Skeletal muscle satellite cell (primary cell): ENCODE measurements around the gene OMP.
A peak's percentile ranks its signal among the peaks of the same experiment; 100 is the strongest.

Experiments used
- H3K27me3 ChIP-seq: 2 replicates; pipeline ENCODE4 v1.7.0; 2013; ENCODE audit warnings: low read length; ENCODE audit not compliant: control insufficient read depth, insufficient read depth
- H3K36me3 ChIP-seq: 2 replicates; pipeline ENCODE4 v1.7.0; 2013; ENCODE audit warnings: mild to moderate bottlenecking, control low read depth, low read length; ENCODE audit not compliant: insufficient read depth
- H3K4me1 ChIP-seq: 2 replicates; pipeline ENCODE4 v1.7.0; 2013; ENCODE audit warnings: low read length; ENCODE audit not compliant: control insufficient read depth, insufficient read depth
- H3K4me2 ChIP-seq: 2 replicates; pipeline ENCODE4 v1.7.0; 2013; ENCODE audit warnings: mild to moderate bottlenecking, low read length
- H3K4me3 ChIP-seq: 2 replicates; pipeline ENCODE4 v1.7.0; 2013; ENCODE audit warnings: low read length
- H3K9ac ChIP-seq: 2 replicates; pipeline ENCODE4 v1.7.0; 2013; ENCODE audit warnings: mild to moderate bottlenecking, low read depth, low read length, moderate library complexity
- H3K9me3 ChIP-seq: replicated peaks from 2 replicates; pipeline ENCODE4 v1.7.0; 2013; ENCODE audit warnings: mild to moderate bottlenecking, control low read depth, low read length

OMP gene

GRCh38 chr11:77062924-77063323 lies 39.7 kb upstream of the OMP start:
- no peak overlapping the region for H3K4me3 ChIP-seq
- H3K4me1 ChIP-seq: peaks cover 16% of the 10 kb centered on the region
- H3K27me3 ChIP-seq: peaks cover 14% of the 10 kb centered on the region
- H3K9me3 ChIP-seq: no peaks in the 10 kb centered on the region
- H3K36me3 ChIP-seq: no peaks in the 10 kb centered on the region
- no peak overlapping the region for H3K4me2 ChIP-seq
- no peak overlapping the region for H3K9ac ChIP-seq

GRCh38 chr11:77063407-77063806 lies 39.2 kb upstream of the OMP start:
- Histone ChIP-seq H3K27me3 (peaks cover 14% of the 10 kb centered on the region), H3K36me3 (no peaks in the 10 kb centered on the region), H3K4me1 (peaks cover 20% of the 10 kb centered on the region), H3K4me3 (no peak overlapping the region), H3K4me2 (no peak overlapping the region), H3K9ac (no peak overlapping the region), H3K9me3 (no peaks in the 10 kb centered on the region)

- no peaks in the 10 kb centered on the region for H3K36me3 ChIP-seq
Observed at GRCh38 chr11:77063861-77064260, 38.8 kb upstream of the OMP start.

GRCh38 chr11:77064648-77065217 lies 37.9 kb upstream of the OMP start:
- Histone ChIP-seq H3K36me3 (no peaks in the 10 kb centered on the region), H3K27me3 (peaks cover 11% of the 10 kb centered on the region), H3K4me2 (no peak overlapping the region), H3K9me3 (no peaks in the 10 kb centered on the region), H3K9ac (no peak overlapping the region), H3K4me3 (no peak overlapping the region), H3K4me1 (peaks cover 33% of the 10 kb centered on the region)

More at GRCh38 chr11:77063861-77064260, 38.8 kb upstream of the OMP start:
- Histone ChIP-seq H3K9me3 (no peaks in the 10 kb centered on the region), H3K4me3 (no peak overlapping the region), H3K27me3 (peaks cover 14% of the 10 kb centered on the region), H3K4me2 (no peak overlapping the region), H3K9ac (no peak overlapping the region), H3K4me1 (peaks cover 24% of the 10 kb centered on the region)

GRCh38 chr11:77065878-77066228 lies 36.8 kb upstream of the OMP start:
- no peaks in the 10 kb centered on the region for H3K9me3 ChIP-seq
- no peaks in the 10 kb centered on the region for H3K36me3 ChIP-seq
- H3K27me3 ChIP-seq: no peaks in the 10 kb centered on the region
- peak overlapping the region; percentile 76 for H3K4me3 ChIP-seq
- peak overlapping the region; percentile 90 for H3K9ac ChIP-seq
- H3K4me2 ChIP-seq: peak overlapping the region; percentile 95
- peaks cover 42% of the 10 kb centered on the region for H3K4me1 ChIP-seq

GRCh38 chr11:77066229-77067042 lies 36.2 kb upstream of the OMP start, which contains the start of gene CAPN5:
Gene CAPN5 (plus strand): TSS chr11:77066971. CDS start chr11:77084887, 17,916 bp downstream.
- Histone ChIP-seq H3K36me3 (no peaks in the 10 kb centered on the region), H3K4me2 (peak within 1 kb of the TSS; percentile 95), H3K4me1 (peaks cover 47% of the 10 kb centered on the region), H3K9ac (peak within 1 kb of the TSS; percentile 90), H3K27me3 (no peaks in the 10 kb centered on the region), H3K9me3 (no peaks in the 10 kb centered on the region), H3K4me3 (peak within 1 kb of the TSS; percentile 76)

GRCh38 chr11:77067861-77068443 lies 34.7 kb upstream of the OMP start:
- no peaks in the 10 kb centered on the region for H3K9me3 ChIP-seq
- no peaks in the 10 kb centered on the region for H3K36me3 ChIP-seq
- peak overlapping the region; percentile 90 for H3K4me2 ChIP-seq
- peak overlapping the region; percentile 76 for H3K4me3 ChIP-seq
- H3K4me1 ChIP-seq: peaks cover 62% of the 10 kb centered on the region
- peak overlapping the region; percentile 90 for H3K9ac ChIP-seq
- H3K27me3 ChIP-seq: no peaks in the 10 kb centered on the region

- Histone ChIP-seq H3K4me3 (peak overlapping the region; percentile 76), H3K36me3 (no peaks in the 10 kb centered on the region), H3K4me2 (peak overlapping the region; percentile 90), H3K9me3 (no peaks in the 10 kb centered on the region), H3K27me3 (no peaks in the 10 kb centered on the region), H3K4me1 (peaks cover 69% of the 10 kb centered on the region), H3K9ac (peak overlapping the region; percentile 90)
Observed at GRCh38 chr11:77068457-77069335, 33.9 kb upstream of the OMP start.

GRCh38 chr11:77069336-77069968 lies 33.2 kb upstream of the OMP start:
- no peaks in the 10 kb centered on the region for H3K9me3 ChIP-seq
- no peak overlapping the region for H3K9ac ChIP-seq
- H3K4me1 ChIP-seq: peaks cover 77% of the 10 kb centered on the region
- no peaks in the 10 kb centered on the region for H3K27me3 ChIP-seq
- no peaks in the 10 kb centered on the region for H3K36me3 ChIP-seq
- H3K4me3 ChIP-seq: no peak overlapping the region
- H3K4me2 ChIP-seq: peak overlapping the region; percentile 90

- Histone ChIP-seq H3K4me3 (no peak overlapping the region), H3K4me1 (peaks cover 83% of the 10 kb centered on the region), H3K9me3 (no peaks in the 10 kb centered on the region), H3K9ac (no peak overlapping the region), H3K36me3 (no peaks in the 10 kb centered on the region), H3K4me2 (peak overlapping the region; percentile 90), H3K27me3 (no peaks in the 10 kb centered on the region)
Observed at GRCh38 chr11:77069969-77070582, 32.6 kb upstream of the OMP start.
